ENCODE data around the gene MYRFL.
"Not testable (repeated sequence)": the region's sequence is repeated elsewhere in the genome, so short reads cannot be mapped to it uniquely, and the experiment has no call there.

Gene MYRFL

GRCh38 chr12:69824966-69825560 lies at the start of gene MYRFL:
Gene MYRFL, plus strand, starts transcription at chr12:69825227. Its CDS starts 291 bp downstream, at chr12:69825518.
- no peak for DNase-seq

- DNase-seq, result no peak
Measured at GRCh38 chr12:69779928-69780327, 45.1 kb upstream of the MYRFL start.

DNA sequence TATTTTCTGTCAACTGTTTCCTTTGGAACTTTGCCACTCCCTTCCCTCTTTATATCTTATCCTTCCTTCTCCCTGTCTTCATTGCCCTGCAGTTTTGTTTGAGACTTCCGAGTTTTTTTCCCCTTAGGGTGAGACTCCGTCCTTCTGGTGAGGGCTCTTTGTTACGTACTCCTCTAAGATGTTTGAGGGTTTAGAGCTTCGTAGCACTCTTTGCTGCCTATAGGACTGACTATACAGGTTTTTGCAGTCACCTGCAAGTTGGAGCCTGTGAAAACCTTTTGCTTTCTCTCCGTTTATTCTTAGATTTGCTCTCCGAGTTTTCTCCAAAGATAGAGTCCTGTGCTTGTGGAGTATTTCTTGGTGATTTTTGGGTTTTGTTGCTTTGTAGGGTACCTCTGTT lies 41.7 kb upstream of the MYRFL start:
- DNase-seq, result no peak

GRCh38 chr12:69789351-69789750 lies 35.7 kb upstream of the MYRFL start:
- DNase-seq, result no peak

DNA sequence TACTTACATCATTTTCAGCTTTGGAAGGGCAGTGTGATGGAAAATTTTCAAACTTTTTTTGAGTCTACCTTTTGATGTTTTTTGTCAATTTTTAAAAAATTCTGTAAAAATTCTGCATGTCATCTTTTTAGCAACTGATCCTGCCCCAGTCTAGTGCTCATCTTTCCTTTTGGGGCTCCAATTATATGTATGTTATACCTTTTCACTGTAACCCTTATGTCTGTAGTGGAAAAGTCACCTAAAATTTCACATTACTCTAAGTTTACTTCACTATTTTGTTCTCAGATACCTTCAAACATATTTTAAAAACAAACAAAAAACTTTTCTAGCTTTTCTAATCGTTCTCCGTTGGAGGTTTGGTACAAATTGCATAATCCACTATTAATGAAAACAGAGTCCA lies 32.5 kb upstream of the MYRFL start:
- no peak for DNase-seq

- DNase-seq, result not testable (repeated sequence)
Measured at GRCh38 chr12:69807101-69807897, 17.7 kb upstream of the MYRFL start.

- no peak for DNase-seq
Measured at GRCh38 chr12:69810870-69811498, 14.0 kb upstream of the MYRFL start.

DNA sequence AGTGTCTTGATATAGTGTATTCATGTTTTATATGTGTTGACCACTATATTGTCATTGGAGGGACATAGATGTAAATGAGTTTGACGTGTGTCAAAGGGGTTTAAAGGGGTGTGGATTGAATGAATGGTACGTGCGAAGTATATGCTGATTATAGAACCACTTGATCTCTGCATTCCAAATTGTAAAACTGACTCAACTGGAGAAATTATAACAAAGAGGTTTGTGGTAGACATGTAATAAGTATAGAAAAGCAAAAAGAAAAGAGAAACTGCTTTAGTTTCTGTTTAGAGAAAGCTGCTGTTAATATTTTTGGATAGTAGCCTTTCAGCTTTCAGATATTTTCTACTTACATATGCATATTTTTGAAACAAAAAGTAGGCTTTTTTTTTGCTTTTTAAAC lies 8.9 kb upstream of the MYRFL start:
- DNase-seq, result no peak

DNA sequence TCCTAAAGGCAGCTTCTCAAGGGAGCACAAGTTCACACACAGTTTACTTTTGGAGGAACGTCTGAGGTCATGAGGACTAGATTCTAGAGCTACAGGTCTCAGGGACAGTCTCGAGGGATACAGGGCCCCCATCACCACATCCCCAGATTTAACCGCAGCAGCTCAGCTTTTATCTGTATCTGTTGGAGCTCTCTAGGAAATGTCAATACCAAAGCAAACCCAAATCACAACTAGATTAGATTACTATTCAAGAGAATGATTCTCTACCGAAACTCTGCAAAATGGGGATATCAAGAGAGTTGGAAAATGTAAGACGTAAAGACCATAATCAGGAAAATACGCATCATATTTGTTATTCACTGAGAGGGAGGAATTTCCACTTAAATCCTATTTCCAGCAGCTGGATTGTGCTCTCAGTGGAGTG lies 4.0 kb upstream of the MYRFL start:
- no peak for DNase-seq

- DNase-seq, result no peak
Measured at GRCh38 chr12:69821456-69822159, 3.4 kb upstream of the MYRFL start.

- no peak for DNase-seq
Measured at GRCh38 chr12:69822201-69822860, 2.7 kb upstream of the MYRFL start.

DNA sequence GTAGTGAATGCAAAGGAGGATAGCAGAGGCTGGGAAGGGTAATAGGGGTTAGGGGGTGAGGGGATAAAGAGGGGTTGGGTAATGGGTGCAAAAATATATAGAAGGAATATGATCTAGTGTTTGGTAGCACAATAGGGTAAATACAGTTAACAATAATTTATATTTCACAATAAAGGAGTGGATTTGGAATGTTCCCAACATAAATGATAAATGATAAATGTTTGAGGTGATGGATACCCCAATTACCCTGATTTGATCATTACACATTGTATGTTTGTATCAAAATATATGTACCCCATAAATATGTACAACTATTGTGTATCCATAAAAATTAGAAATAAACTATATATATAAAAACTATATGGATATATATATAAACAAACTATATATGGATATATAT lies 999 bp upstream of the MYRFL start:
- DNase-seq, result no peak

GRCh38 chr12:69828897-69829296 lies 3.9 kb downstream of the MYRFL start:
- no peak for DNase-seq

GRCh38 chr12:69833696-69834095 lies 8.7 kb downstream of the MYRFL start:
- no peak for DNase-seq

GRCh38 chr12:69834147-69834546 lies 9.1 kb downstream of the MYRFL start:
- no peak for DNase-seq

GRCh38 chr12:69834576-69834975 lies 9.5 kb downstream of the MYRFL start:
- no peak for DNase-seq

DNA sequence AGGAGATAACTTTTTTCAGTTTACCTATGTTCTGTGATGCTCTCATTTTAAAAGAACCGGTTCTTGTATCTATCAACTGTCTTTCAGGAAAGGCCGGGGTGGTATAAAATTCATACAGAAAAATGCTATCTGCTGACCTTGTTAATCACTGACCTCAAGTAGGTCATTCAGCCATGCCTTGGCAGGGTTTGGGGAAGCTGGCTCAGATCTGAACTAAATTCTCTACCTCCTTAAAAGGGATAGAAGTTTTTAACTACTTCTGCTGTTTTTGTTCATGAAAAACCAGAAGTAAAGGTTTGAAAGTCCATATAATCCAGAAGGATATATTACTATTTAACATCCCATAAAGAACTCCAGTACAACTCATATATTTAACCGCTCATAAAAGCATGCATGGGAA lies 10.1 kb downstream of the MYRFL start:
- DNase-seq, result no peak

DNA sequence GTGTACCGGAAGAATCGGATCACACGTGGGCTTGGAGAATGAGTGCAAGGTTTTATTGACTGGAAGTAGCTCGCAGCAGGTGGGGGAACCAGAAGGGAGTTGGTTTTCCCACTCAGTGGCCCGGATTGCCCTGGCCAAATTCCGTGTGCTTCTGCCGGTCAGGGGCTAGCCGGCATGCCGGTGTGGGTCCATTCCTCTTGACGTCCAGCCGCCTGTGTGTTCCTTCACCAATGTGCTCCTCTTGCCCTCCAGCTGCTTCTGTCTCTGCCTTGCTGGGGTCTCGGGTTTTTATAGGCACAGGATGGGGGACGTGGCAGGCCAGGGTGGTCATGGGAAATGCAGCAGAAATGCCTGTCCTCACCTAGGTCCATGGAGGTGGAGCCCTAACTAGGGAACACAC lies 11.0 kb downstream of the MYRFL start:
- DNase-seq, result no peak

- DNase-seq, result no peak
Measured at GRCh38 chr12:69837191-69837590, 12.2 kb downstream of the MYRFL start.

DNA sequence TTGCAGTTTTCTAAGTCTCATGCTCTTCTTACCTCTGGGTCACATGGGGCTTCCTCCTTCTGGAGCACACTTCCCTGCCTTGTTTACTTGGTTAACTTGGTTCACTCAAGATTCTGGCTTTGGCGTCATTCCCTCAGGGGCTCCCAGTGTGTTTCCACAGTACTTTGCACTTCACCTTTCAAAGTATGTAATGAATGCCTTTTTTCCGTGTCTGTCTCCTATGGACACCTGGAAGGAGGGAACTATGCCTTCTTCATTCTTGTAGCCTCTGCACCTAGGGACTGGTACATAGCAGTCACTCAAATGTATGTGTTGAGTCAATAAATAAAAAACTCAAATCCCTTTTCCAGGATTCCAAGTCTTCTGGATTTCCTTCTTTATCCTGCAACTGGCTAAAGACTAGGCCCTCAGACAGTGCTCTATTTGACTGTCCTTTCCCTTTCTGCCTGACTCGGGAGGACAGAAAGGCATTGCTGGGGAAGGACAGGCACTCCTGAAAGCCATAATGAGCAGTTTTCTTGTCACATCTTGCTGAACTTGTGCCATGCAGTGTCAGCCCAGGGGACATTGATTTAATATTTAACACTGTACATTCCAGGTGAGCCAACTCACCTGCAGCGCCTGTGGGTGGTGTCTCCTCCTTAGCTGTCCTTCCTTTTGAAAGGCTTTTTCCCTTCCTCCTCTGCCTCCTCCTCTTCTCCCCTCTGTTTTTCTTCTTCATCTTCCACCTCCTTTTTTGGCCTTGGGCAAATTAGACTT lies 12.8 kb downstream of the MYRFL start:
- no peak for DNase-seq

- no peak for DNase-seq
Measured at GRCh38 chr12:69840727-69841126, 15.7 kb downstream of the MYRFL start.

GRCh38 chr12:69843608-69844007 lies 18.6 kb downstream of the MYRFL start:
- DNase-seq, result no peak
